Right atrium auricular region (tissue), 2 donors: ENCODE results near the gene CDC14A. TPM values are rescaled to one million over a fixed set of nuclear protein-coding genes. Genes with fewer than 3 reads are reported as not detected.

Experiments
- DNase-seq: peaks from one replicate; pipeline ENCODE4 v3.0.0-alpha.2; 2019; ENCODE audit warnings: low spot score
- H3K27ac ChIP-seq, 2 donors: fragments of 200-600 bp; sonication (generic); 1 replicate in 1 of 2; 2 replicates in 1 of 2; pipeline ENCODE4 v1.5.1; 2016 to 2019
- H3K27me3 ChIP-seq, 2 donors: fragments of 200-600 bp; sonication (generic); one replicate each; pipeline versions ENCODE4 v1.5.1 to v1.6.0; 2017 to 2019
- H3K36me3 ChIP-seq: fragments of 200-600 bp; sonication (generic); one replicate; pipeline ENCODE4 v1.5.1; 2016
- H3K4me1 ChIP-seq, 2 donors: fragments of 200-600 bp; sonication (generic); one replicate each; pipeline versions ENCODE4 v1.5.1 to v1.6.0; 2017 to 2019
- H3K4me3 ChIP-seq, 2 donors: fragments of 200-600 bp; sonication (generic); 1 replicate in 1 of 2; 2 replicates in 1 of 2; pipeline ENCODE4 v1.5.1; 2017 to 2019; ENCODE audit warnings: mild to moderate bottlenecking in 1 of 2, moderate library complexity in 1 of 2
- H3K9me3 ChIP-seq, 2 donors: fragments of 200-600 bp; sonication (generic); one replicate each; pipeline ENCODE4 v1.5.1; 2019
- CTCF ChIP-seq, 2 donors: fragments of 200-600 bp; sonication (generic); IDR thresholded peaks; one replicate each; pipeline ENCODE4 v1.5.1; 2019; ENCODE audit warnings: antibody characterized with exemption in 2 of 2
- total RNA-seq, 2 donors: library from RNA; depleted of rRNA; stranded (reverse); fragments of >200 nt; gene quantifications; one replicate each; pipeline ENCODE4 v1.1.0, GENCODE V29; 2016

The CDC14A gene
- total RNA-seq, 2 donors from 2014 or later = 5.3 to 5.5 TPM

GRCh38 chr1:100463791-100464424 is 111.6 kb downstream of the CDC14A start:
- Histone ChIP-seq H3K27ac (no peak overlapping the region), H3K4me3 (no peak overlapping the region), H3K27me3 (no peaks in the 10 kb centered on the region), H3K9me3 (no peaks in the 10 kb centered on the region), H3K36me3 (no peaks in the 10 kb centered on the region), H3K4me1 (peaks cover 0 to 10% of the 10 kb centered on the region in 2 donors)
- peak; percentile 39 to 82 for TF ChIP-seq CTCF (IDR thresholded peaks at IDR 0.05)
- peak; percentile 64 for DNase-seq

- H3K4me1 ChIP-seq = no peaks in the 10 kb centered on the region
- no peak for DNase-seq
- H3K27ac ChIP-seq = no peak overlapping the region
- no peaks in the 10 kb centered on the region for H3K36me3 ChIP-seq
- no peaks in the 10 kb centered on the region for H3K27me3 ChIP-seq
- H3K9me3 ChIP-seq = no peaks in the 10 kb centered on the region
- no peak for TF ChIP-seq CTCF (IDR thresholded peaks at IDR 0.05)
- no peak overlapping the region for H3K4me3 ChIP-seq
These were observed 117.3 kb downstream of the CDC14A start for GRCh38 chr1:100469578-100469977.

GRCh38 chr1:100474834-100475233 is 122.5 kb downstream of the CDC14A start:
- H3K27me3 ChIP-seq = no peaks in the 10 kb centered on the region
- no peak for TF ChIP-seq CTCF (IDR thresholded peaks at IDR 0.05)
- no peaks in the 10 kb centered on the region for H3K36me3 ChIP-seq
- H3K9me3 ChIP-seq = no peaks in the 10 kb centered on the region
- no peak for DNase-seq
- H3K27ac ChIP-seq = no peak overlapping the region
- no peak overlapping the region for H3K4me3 ChIP-seq
- H3K4me1 ChIP-seq = no peaks in the 10 kb centered on the region

- H3K9me3 ChIP-seq = no peaks in the 10 kb centered on the region
- no peaks in the 10 kb centered on the region for H3K36me3 ChIP-seq
- H3K4me1 ChIP-seq = no peaks in the 10 kb centered on the region
- H3K4me3 ChIP-seq = no peak overlapping the region
- H3K27ac ChIP-seq = no peak overlapping the region
- no peak for DNase-seq
- TF ChIP-seq CTCF (IDR thresholded peaks at IDR 0.05) = no peak
- no peaks in the 10 kb centered on the region for H3K27me3 ChIP-seq
These were observed 124.5 kb downstream of the CDC14A start for GRCh38 chr1:100476735-100477290.

- no peak for DNase-seq
These were observed 126.5 kb downstream of the CDC14A start for GRCh38 chr1:100478816-100479215.

More at GRCh38 chr1:100478816-100479215, 126.5 kb downstream of the CDC14A start:
- no peaks in the 10 kb centered on the region for H3K36me3 ChIP-seq
- no peaks in the 10 kb centered on the region for H3K27me3 ChIP-seq
- no peaks in the 10 kb centered on the region for H3K4me1 ChIP-seq
- no peak overlapping the region for H3K27ac ChIP-seq
- TF ChIP-seq CTCF (IDR thresholded peaks at IDR 0.05) = no peak
- no peaks in the 10 kb centered on the region for H3K9me3 ChIP-seq
- no peak overlapping the region for H3K4me3 ChIP-seq
